Inflammatory macrophage treated with lipopolysaccharide for 4 hours (primary cell): ENCODE results near the gene GRAMD2A.
"Not testable (repeated sequence)": the region's sequence is repeated elsewhere in the genome, so short reads cannot be mapped to it uniquely, and the experiment has no call there.

Experiments
- DNase-seq: peaks from one replicate; pipeline ENCODE4 v3.0.0-alpha.2; 2020

The GRAMD2A gene

GRCh38 chr15:72182673-72183072, 14.9 kb downstream of the GRAMD2A start:
- DNase-seq = no peak

DNA sequence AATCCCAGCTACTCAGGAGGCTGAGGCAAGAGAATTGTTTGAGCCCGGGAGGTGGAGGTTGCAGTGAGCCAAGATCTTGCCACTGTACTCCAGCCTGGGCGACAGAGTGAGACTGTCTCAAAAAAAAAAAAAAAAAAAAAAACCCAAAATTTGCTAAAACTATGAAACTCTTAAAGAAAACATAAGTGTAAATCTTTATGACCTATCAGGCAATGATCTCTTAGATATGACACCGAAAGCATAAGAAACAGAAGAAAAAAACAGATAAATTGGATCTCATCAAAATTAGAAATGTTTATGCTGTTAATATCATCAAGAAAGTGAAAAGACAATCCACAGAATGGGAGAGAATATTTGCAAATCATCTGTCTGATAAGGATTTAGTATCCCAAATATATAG, 15.3 kb downstream of the GRAMD2A start:
- DNase-seq = no peak

DNA sequence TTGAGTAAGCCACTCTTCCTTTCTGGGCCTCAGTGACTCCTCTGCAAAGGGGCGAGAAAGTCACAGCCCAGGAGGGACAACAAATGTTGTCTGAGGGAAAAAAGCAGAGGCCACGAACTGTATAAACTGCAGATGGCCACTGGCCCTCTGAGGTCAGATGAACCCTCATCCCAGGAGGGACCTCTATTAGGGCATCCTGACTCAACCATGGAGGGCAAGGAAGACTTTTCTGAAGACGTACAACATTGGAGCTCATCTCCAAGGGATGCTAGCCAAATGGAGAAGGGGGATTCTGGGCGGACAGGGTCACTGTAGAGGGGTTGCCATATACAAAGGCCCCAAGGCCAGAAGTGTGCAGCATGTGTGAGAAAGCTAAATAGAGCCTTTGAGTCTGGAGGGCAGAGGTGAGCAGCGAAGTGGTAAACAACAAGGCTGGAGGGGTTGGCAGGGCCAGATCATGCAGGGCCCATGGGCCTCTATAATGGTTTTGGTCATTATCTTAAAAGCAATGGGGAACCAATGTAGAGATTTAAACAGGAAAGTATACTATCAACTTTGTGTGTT, 16.7 kb downstream of the GRAMD2A start:
- DNase-seq = no peak

DNA sequence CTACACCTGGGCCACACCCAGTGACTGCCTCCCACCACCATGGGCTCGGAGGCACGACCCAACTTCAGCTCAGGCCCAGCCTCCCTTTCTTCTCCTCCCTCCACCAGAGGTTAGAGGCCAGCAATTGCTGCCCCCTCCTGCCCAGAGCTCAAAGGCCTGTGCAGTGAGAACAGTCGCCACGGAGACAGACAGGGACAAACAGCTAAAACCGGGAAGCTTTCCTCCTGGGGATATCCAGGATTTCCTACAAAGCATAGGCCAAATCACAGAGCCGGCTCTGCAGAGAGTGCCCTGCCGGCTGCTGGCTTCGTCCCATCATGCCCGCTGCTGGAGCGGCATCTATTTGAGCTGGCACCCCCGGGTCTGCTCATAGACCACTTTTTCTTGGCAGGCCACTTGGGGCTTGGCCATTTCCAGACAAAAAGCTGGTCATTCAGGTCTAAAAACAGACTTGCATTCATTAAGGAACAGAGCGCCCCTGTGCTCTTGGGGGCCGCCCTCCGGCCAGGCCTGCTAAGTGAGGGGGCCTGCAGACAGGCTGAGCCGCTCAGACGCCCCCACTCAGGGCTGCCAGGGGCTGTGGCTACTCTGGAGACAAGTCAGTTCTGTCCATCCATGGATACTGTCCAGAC, 17.5 kb downstream of the GRAMD2A start:
- DNase-seq = no peak

DNA sequence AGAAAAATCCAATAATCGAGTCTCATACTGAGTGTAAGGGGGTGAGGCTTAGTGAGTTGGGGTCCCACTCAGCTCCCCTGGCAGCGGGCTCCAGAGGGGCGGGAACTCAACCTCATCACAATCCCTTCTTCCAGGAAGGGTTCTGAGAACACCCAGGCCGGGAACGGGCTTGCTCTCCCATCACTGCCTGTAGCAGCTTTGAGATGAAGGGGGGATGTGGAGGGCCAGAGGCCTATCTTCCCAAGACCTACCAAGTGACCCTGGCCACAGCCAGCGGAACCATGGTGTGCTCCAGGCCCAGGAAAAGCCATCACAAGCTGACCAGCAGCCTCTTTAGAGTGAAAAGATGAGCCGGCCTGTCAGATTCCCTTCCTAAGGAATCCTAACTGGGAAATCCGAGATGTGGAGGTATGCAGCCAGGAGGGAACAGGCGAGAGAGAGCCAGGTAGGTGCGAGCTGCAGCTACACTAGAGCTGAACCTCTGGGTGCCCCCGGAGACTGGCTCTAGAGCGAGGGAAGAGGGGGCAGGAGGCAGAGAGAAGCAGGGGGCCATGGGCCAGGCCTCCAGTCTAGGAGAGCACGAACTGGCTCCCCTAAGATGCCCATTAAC, 18.5 kb downstream of the GRAMD2A start:
- no peak for DNase-seq

DNA sequence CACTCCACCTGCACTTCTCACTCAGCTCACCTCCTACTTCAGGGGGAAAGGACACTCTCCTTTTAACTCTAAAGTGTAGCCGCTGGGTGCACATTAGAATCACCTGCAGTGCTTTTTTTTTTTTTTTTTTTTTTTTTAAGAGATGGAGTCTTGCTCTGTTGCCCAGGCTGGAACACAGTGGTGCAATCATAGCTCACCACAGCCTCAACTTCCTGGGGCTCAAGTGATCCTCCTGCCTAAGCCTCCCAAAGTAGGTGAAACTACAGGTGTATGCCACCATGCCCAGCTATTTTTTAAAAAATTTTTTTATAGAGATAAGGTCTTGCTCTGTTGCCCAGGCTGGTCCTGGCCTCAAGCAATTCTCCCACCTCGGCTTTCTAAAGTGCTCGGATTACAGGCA, 20.8 kb downstream of the GRAMD2A start:
- DNase-seq = no peak

GRCh38 chr15:72176159-72176558, 21.4 kb downstream of the GRAMD2A start:
- DNase-seq = no peak

GRCh38 chr15:72175186-72176044, 22.2 kb downstream of the GRAMD2A start:
- no peak for DNase-seq

DNA sequence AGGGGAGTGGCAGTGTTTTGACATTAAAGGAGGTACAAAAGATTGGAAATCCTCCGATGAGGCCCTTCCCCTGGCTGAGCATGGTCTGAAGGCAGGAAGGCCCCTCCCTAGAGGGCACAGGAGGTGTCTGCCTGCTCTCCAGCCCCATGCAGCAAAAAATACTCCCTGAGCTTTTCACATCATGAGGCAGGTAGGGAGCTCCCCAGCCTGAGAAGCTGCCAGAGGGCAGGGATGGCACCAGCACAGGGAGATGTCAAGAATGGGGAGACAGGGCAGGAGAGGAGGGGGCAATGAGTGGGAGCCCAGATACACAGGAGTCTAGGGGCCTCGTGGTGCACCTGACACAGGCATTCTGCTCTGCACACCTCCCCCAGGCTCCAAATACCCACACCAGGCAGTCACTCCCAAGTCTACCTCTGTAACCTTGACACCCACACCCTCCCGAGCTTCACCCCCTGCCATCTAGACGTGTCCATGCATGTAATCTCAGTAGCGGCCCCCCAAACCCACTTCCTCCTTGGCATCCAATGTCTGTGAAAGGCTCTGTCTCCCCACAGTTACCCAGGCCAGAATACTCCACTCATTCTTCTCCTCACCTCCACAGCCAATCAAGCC, 22.9 kb downstream of the GRAMD2A start:
- DNase-seq = no peak

DNA sequence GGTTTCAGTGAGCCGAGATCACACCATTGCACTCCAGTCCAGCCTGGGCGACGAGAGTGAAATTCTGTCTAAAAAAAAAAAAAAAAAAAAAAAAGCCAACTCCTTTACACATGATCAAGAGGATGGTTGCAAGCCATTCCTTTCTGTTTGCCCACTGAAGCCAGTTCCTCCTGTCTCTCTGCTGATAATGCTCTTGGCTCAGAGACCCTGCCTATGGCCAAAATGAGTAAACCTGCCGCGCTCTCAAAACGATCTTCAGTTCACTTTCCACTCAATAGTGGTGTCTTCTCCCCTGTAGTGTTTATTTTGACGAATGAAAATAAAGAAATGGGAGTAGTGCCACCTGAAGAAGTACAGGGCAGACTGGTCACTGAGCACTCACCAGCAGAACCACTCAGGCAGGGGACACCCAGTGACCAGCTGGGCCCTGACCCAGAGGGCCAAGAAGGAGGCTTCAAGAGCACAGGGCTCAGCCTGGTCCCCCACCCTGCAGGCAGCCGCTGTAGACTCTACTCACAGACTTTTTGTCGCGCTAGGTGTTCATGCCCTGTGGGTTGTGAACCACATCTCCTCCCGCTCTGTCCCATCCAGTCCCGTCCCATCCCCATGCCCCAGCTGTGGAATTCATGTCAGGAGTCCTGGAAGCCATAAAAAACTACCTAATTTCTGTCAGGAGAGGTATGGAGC, 23.6 kb downstream of the GRAMD2A start:
- no peak for DNase-seq

- DNase-seq = no peak
Measured at GRCh38 chr15:72173401-72173800, 24.2 kb downstream of the GRAMD2A start.

GRCh38 chr15:72172796-72173195, 24.8 kb downstream of the GRAMD2A start:
- no peak for DNase-seq

DNA sequence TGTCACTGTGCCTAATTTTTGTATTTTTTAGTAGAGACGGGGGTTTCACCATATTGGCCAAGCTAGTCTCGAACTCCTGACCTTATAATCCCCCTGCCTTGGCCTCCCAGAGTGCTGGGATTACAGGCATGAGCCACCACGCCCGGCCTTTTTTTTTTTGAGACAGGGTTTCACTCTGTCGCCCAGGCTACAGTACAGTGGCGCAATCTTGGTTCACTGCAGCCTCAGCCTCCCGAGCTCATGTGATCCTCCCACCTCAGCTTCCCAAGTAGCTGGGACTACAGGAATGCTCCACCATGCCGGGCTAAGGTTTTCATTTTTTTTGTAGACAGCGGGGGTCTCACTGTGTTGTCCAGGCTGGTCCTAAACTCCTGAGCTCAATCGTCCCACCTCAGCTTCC, 25.6 kb downstream of the GRAMD2A start:
- DNase-seq = not testable (repeated sequence)

DNA sequence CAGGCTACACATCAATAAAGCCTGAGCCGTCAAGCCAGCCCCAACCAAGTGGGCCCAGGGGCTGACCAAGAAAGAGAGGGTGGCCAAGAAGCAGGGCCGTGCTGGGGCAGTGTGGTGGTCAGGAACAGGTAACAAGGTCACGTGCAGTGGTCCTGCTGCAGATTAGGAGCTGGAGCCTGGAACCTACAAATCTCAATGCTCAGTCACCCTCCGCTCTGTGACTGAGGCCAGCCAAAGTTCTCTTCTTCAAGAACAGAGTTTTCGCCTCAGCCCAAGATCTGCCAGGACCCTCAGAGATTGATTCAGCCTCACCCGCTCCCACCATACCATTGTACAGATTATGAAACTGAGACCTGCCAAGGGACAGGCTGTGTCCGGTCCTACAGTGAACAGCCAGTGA, 26.9 kb downstream of the GRAMD2A start:
- DNase-seq = no peak

DNA sequence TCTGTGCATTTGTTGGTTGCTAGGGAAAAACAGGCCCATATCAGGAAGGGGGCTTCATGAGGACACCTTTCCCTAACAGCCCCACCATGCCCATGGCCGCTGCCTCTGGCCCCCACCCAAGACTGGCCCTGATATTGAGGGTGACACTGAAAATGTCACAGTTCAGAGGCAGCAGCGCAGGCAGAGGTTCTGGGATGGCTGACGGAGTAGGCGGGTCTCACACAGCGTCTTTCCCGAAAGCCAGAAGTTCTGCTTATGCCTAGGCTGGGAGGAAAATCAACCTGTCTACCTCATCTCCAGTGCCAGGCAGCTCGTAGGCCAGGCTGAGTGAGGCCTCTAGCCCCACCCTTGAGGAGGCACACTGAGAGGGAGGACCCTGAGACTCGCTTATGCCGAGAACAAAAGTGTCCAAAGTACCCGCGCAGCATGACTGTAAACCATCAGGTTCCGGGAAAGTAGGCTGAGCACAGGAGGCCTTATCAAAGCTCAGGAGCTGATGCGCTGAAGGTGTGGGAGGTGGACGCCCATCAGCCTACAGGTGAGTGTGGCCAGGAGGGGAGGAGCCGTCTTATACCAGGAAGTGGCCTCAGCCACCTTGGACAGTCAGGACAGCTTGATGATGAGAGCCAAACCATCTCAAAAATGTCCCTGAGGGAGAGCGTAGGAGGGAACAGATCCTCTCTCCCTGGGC, 27.5 kb downstream of the GRAMD2A start:
- DNase-seq = no peak

- no peak for DNase-seq
Measured at GRCh38 chr15:72169236-72169920, 28.2 kb downstream of the GRAMD2A start.

DNA sequence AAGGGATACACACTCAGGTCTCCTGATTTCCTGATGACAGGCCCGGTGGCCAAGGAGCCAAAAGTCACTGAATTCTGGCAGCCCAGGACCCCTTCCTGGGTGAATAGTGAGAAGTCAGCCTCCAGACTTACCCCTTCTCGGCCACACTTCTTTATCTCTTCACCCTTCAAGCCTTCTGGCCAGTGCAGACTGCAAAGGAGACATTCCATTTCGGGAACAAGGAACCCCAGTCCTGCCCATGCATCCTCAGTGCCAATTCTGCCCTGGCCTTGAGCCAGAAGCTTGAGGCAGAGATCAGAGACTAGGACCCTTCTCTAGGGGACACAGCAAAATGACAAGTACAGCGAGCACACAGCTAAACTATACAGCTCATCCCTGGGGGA, 28.8 kb downstream of the GRAMD2A start:
- DNase-seq = no peak

GRCh38 chr15:72168131-72168807, 29.3 kb downstream of the GRAMD2A start:
- DNase-seq = no peak

GRCh38 chr15:72167445-72167844, 30.1 kb downstream of the GRAMD2A start:
- DNase-seq = no peak

DNA sequence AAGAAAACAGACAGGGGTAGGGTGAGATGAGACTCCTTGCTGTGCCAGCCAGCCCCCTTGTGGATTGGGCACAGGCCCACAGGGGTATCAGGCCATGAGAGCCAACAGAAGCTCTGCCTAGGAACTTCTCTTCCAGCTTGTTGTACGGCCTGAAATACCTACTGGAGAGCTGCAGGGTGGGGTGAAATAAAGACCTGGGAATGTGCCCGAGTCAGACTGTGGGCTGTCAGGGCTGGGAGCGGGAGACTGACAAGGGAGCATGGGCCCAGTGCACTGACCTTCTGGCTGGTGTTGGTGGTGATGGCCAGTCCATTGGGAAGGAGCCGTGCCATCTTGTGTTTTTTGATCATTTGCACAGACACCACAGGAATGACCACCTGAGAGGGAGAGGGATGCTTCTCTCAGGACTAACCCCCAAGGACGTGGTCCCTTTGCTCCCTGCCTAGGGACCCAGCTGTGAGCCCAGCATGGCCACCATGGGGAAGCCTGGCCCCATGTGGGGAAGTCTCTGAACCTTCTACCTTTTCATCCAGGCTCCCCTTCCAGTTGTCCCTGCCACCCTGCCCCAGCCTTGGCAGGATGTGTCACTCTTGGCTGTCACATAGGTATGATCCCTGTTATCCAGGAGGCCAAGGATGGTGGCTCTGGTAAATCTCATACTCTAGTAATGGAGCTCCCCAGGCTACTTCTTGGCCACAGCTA, 30.7 kb downstream of the GRAMD2A start:
- no peak for DNase-seq
